ENCODE results near the gene RAP1GAP2. TPM values are rescaled to one million over a fixed set of nuclear protein-coding genes. Genes with fewer than 3 reads are reported as not detected.
A peak's percentile ranks its signal among the peaks of the same experiment; 100 is the strongest.

The RAP1GAP2 gene
- total RNA-seq, 1 donor: 2.9 TPM

DNA sequence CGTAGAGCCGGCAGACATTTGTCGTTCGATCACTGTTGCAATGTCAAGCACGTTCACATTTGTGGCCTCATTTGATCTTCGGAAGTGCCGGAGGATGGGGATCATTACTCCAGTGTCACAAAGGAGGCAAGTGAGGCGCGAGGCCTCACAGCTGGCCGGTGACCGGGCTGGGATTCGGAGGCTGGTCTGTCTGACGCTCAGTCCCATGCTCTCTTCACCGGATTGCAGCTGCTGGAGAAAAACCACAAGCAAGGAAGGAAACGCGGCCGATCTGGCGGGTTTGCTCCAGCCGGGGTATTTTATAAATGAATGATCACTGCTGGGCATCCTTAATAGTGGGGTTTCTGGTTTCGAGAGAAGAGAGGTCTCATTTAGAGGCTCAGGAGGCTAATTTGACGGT lies 139.4 kb downstream of the RAP1GAP2 start:
- peaks cover 2% of the 10 kb centered on the region for H3K4me1 ChIP-seq (ENCODE audit: insufficient read depth, low read length)
- H3K27ac ChIP-seq (ENCODE audit: low read depth, low read length): no peak overlapping the region
- DNase-seq (ENCODE audit: insufficient read length, low spot score, missing footprints): peak; percentile 26
- TF ChIP-seq, protein P1, sequence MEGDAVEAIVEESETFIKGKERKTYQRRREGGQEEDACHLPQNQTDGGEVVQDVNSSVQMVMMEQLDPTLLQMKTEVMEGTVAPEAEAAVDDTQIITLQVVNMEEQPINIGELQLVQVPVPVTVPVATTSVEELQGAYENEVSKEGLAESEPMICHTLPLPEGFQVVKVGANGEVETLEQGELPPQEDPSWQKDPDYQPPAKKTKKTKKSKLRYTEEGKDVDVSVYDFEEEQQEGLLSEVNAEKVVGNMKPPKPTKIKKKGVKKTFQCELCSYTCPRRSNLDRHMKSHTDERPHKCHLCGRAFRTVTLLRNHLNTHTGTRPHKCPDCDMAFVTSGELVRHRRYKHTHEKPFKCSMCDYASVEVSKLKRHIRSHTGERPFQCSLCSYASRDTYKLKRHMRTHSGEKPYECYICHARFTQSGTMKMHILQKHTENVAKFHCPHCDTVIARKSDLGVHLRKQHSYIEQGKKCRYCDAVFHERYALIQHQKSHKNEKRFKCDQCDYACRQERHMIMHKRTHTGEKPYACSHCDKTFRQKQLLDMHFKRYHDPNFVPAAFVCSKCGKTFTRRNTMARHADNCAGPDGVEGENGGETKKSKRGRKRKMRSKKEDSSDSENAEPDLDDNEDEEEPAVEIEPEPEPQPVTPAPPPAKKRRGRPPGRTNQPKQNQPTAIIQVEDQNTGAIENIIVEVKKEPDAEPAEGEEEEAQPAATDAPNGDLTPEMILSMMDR (IDR thresholded peaks at IDR 0.05; ENCODE audit: extremely low read depth, low read depth, low read length): no peak
- H3K4me2 ChIP-seq (ENCODE audit: insufficient read depth, low read length): no peak overlapping the region
- H4K20me1 ChIP-seq (ENCODE audit: insufficient read depth, low read length): no peaks in the 10 kb centered on the region
- no peaks in the 10 kb centered on the region for H3K27me3 ChIP-seq (ENCODE audit: insufficient read depth, low read length)
- H3K9me3 ChIP-seq (ENCODE audit: low read depth, low read length): no peaks in the 10 kb centered on the region
- H3K79me2 ChIP-seq (ENCODE audit: insufficient read depth, low read length): no peaks in the 10 kb centered on the region
- H3K4me3 ChIP-seq (ENCODE audit: insufficient read depth, low read length): no peak overlapping the region
- no peaks in the 10 kb centered on the region for H3K36me3 ChIP-seq (ENCODE audit: insufficient read depth, low read length)
- no peak overlapping the region for H2AFZ ChIP-seq (ENCODE audit: low read length)

DNA sequence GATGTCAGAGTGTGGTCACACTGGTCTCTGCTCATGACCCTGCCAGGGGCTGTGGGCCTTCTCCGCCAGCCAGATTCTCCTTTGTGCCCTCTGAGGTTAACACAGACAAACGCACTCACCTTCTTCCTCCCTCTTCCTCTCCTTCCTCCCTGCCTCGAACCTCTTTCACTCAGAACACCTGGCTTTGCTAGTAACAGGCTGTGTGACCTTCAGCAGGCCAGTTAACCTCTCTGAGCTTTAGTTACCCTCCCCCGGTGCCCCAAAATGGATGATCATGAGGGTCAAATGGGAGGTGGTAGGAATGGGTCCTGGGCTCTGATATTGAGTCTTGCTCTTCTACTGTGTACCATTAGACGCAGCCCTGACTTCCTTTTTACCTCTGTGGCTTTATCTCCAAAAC lies 140.1 kb downstream of the RAP1GAP2 start:
- TF ChIP-seq, protein P1 (IDR thresholded peaks at IDR 0.05; ENCODE audit: extremely low read depth, low read depth, low read length): no peak
- DNase-seq (ENCODE audit: insufficient read length, low spot score, missing footprints): peak; percentile 32
- Histone ChIP-seq H3K27me3 (ENCODE audit: insufficient read depth, low read length) (no peaks in the 10 kb centered on the region), H3K27ac (ENCODE audit: low read depth, low read length) (no peak overlapping the region), H4K20me1 (ENCODE audit: insufficient read depth, low read length) (no peaks in the 10 kb centered on the region), H3K4me3 (ENCODE audit: insufficient read depth, low read length) (no peak overlapping the region), H3K4me2 (ENCODE audit: insufficient read depth, low read length) (no peak overlapping the region), H3K36me3 (ENCODE audit: insufficient read depth, low read length) (no peaks in the 10 kb centered on the region), H3K79me2 (ENCODE audit: insufficient read depth, low read length) (no peaks in the 10 kb centered on the region), H2AFZ (ENCODE audit: low read length) (no peak overlapping the region), H3K9me3 (ENCODE audit: low read depth, low read length) (no peaks in the 10 kb centered on the region), H3K4me1 (ENCODE audit: insufficient read depth, low read length) (peaks cover 2% of the 10 kb centered on the region)

DNA sequence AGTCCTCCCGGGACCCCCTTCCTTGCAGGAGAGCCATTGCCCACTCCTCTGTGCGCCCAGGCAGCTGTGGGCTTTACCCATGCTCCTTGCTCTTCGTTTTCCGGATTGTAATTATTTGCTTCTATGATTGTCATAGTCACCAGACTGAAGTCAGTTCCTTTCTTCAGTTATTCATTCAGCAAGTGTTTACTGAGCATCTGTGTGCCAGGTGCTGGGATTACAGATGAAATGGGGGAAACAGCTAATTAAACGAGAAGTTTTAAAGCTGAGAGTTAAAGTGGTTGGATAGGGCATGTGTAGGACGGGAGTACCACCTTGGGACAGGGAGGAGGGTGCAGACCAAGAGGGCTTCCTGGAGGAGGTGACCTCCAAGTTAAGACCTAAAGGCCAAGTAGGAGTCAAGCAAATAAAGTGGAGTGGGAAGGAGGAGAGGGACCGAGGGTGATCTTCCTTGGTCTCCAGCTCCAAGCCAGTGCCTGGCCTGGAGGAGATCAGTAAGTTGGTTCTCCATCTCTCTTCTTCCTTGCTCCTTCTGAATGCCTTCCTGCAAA lies 140.6 kb downstream of the RAP1GAP2 start:
- Histone ChIP-seq H2AFZ (ENCODE audit: low read length) (no peak overlapping the region), H3K4me1 (ENCODE audit: insufficient read depth, low read length) (peaks cover 2% of the 10 kb centered on the region), H3K27ac (ENCODE audit: low read depth, low read length) (no peak overlapping the region), H3K4me3 (ENCODE audit: insufficient read depth, low read length) (no peak overlapping the region), H3K36me3 (ENCODE audit: insufficient read depth, low read length) (no peaks in the 10 kb centered on the region), H4K20me1 (ENCODE audit: insufficient read depth, low read length) (no peaks in the 10 kb centered on the region), H3K79me2 (ENCODE audit: insufficient read depth, low read length) (no peaks in the 10 kb centered on the region), H3K9me3 (ENCODE audit: low read depth, low read length) (no peaks in the 10 kb centered on the region), H3K4me2 (ENCODE audit: insufficient read depth, low read length) (no peak overlapping the region), H3K27me3 (ENCODE audit: insufficient read depth, low read length) (no peaks in the 10 kb centered on the region)
- TF ChIP-seq, protein P1 (IDR thresholded peaks at IDR 0.05; ENCODE audit: extremely low read depth, low read depth, low read length): no peak
- DNase-seq (ENCODE audit: insufficient read length, low spot score, missing footprints): peak; percentile 80

DNA sequence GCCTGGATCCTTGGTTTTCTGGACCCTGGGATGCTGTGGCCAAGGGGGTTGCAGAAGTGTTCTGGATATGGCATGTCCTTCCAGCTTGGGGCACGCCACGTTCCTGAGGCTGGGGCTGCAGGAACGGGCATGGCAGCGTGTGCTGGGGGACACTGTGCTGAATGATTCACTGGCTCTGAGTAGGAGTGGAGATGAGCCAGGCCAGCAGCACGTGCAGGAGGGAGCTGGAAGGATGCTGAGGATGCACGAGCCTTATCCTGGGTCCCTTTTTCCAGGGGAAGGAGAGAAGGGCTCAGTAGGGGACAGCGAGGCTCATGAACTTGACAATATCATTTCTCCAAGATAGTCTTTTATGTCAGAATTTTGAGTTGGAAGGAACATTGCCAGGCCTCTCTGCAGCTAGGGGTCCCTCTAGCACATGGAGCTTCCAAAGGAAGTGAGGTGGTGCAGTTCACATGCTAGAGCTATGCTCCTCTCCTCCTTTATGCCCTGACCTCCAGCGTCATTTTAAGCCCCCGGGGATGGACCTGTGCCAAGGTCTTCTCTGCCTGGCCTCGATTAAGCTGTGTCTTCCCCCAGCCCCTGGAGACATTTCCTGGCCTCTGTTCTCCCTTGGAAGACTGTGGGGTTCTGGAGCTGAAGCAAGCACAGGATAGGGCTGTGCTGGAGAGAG lies 141.2 kb downstream of the RAP1GAP2 start:
- no peaks in the 10 kb centered on the region for H3K79me2 ChIP-seq (ENCODE audit: insufficient read depth, low read length)
- no peak overlapping the region for H3K4me3 ChIP-seq (ENCODE audit: insufficient read depth, low read length)
- no peaks in the 10 kb centered on the region for H4K20me1 ChIP-seq (ENCODE audit: insufficient read depth, low read length)
- H2AFZ ChIP-seq (ENCODE audit: low read length): no peak overlapping the region
- no peaks in the 10 kb centered on the region for H3K9me3 ChIP-seq (ENCODE audit: low read depth, low read length)
- H3K27ac ChIP-seq (ENCODE audit: low read depth, low read length): no peak overlapping the region
- H3K27me3 ChIP-seq (ENCODE audit: insufficient read depth, low read length): no peaks in the 10 kb centered on the region
- DNase-seq (ENCODE audit: insufficient read length, low spot score, missing footprints): peak; percentile 86
- TF ChIP-seq, protein P1 (IDR thresholded peaks at IDR 0.05; ENCODE audit: extremely low read depth, low read depth, low read length): peak; percentile 21
- H3K4me1 ChIP-seq (ENCODE audit: insufficient read depth, low read length): peaks cover 2% of the 10 kb centered on the region
- no peaks in the 10 kb centered on the region for H3K36me3 ChIP-seq (ENCODE audit: insufficient read depth, low read length)
- H3K4me2 ChIP-seq (ENCODE audit: insufficient read depth, low read length): no peak overlapping the region
